ENCODE measurements around the gene ANKRD12. TPM values are rescaled to one million over a fixed set of nuclear protein-coding genes. Genes with fewer than 3 reads are reported as not detected.

The ANKRD12 gene
- total and polyA plus RNA-seq, 7 donors: 5.1 to 132 (median 88.5) TPM

GRCh38 chr18:9221661-9222060, 85.1 kb downstream of the ANKRD12 start:
- no peaks in the 10 kb centered on the region for H3K27me3 ChIP-seq
- TF ChIP-seq POLR2A (IDR thresholded peaks at IDR 0.05): no peak
- no peak for TF ChIP-seq EP300 (IDR thresholded peaks at IDR 0.05)
- no peak for TF ChIP-seq POLR2AphosphoS5 (IDR thresholded peaks at IDR 0.05)
- TF ChIP-seq, protein P1, sequence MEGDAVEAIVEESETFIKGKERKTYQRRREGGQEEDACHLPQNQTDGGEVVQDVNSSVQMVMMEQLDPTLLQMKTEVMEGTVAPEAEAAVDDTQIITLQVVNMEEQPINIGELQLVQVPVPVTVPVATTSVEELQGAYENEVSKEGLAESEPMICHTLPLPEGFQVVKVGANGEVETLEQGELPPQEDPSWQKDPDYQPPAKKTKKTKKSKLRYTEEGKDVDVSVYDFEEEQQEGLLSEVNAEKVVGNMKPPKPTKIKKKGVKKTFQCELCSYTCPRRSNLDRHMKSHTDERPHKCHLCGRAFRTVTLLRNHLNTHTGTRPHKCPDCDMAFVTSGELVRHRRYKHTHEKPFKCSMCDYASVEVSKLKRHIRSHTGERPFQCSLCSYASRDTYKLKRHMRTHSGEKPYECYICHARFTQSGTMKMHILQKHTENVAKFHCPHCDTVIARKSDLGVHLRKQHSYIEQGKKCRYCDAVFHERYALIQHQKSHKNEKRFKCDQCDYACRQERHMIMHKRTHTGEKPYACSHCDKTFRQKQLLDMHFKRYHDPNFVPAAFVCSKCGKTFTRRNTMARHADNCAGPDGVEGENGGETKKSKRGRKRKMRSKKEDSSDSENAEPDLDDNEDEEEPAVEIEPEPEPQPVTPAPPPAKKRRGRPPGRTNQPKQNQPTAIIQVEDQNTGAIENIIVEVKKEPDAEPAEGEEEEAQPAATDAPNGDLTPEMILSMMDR (IDR thresholded peaks at IDR 0.05): no peak
- no peaks in the 10 kb centered on the region for H3K9me3 ChIP-seq
- WGBS, 2 donors: 92% methylated on average over 5 of the region's 5 CpGs
- H3K4me3 ChIP-seq: no peak overlapping the region
- peaks cover 0 to 7% (median 0%) of the 10 kb centered on the region in 4 donors for H3K4me1 ChIP-seq
- DNase-seq: no peak
- H3K36me3 ChIP-seq: peaks cover 3 to 79% (median 9%) of the 10 kb centered on the region in 4 donors
- H3K27ac ChIP-seq: no peak overlapping the region
- intact Hi-C loops (cut with DNase I): no loop called here

GRCh38 chr18:9223356-9223755, 86.8 kb downstream of the ANKRD12 start:
- TF ChIP-seq POLR2AphosphoS5 (IDR thresholded peaks at IDR 0.05) (no peak), EP300 (IDR thresholded peaks at IDR 0.05) (no peak), POLR2A (IDR thresholded peaks at IDR 0.05) (no peak)
- TF ChIP-seq, protein P1 (IDR thresholded peaks at IDR 0.05): no peak
- H3K4me3 ChIP-seq: no peak overlapping the region
- 94 to 96% methylated on average over 5 of the region's 5 CpGs for WGBS, 2 donors
- peaks cover 3 to 67% (median 9%) of the 10 kb centered on the region in 4 donors for H3K36me3 ChIP-seq
- intact Hi-C loops (cut with DNase I): no loop called here
- H3K4me1 ChIP-seq: no peaks in the 10 kb centered on the region
- no peaks in the 10 kb centered on the region for H3K9me3 ChIP-seq
- no peaks in the 10 kb centered on the region for H3K27me3 ChIP-seq
- no peak overlapping the region for H3K27ac ChIP-seq
- no peak for DNase-seq

- no peak for TF ChIP-seq POLR2AphosphoS5 (IDR thresholded peaks at IDR 0.05)
- TF ChIP-seq, protein P1 (IDR thresholded peaks at IDR 0.05): no peak
- TF ChIP-seq EP300 (IDR thresholded peaks at IDR 0.05): no peak
- no peak for TF ChIP-seq POLR2A (IDR thresholded peaks at IDR 0.05)
- Histone ChIP-seq H3K36me3 (peaks cover 3 to 61% (median 12%) of the 10 kb centered on the region in 4 donors), H3K4me3 (no peak overlapping the region), H3K9me3 (no peaks in the 10 kb centered on the region), H3K27ac (no peak overlapping the region), H3K4me1 (peaks cover 0 to 9% (median 8%) of the 10 kb centered on the region in 4 donors), H3K27me3 (no peaks in the 10 kb centered on the region)
- no peak for DNase-seq
- intact Hi-C loops (cut with DNase I): no loop called here
These were observed 89.9 kb downstream of the ANKRD12 start for GRCh38 chr18:9226463-9226862.

GRCh38 chr18:9231852-9232486, 95.4 kb downstream of the ANKRD12 start:
- H3K4me3 ChIP-seq: no peak overlapping the region
- H3K27me3 ChIP-seq: no peaks in the 10 kb centered on the region
- no peaks in the 10 kb centered on the region for H3K9me3 ChIP-seq
- H3K27ac ChIP-seq: no peak overlapping the region
- TF ChIP-seq POLR2A (IDR thresholded peaks at IDR 0.05): no peak
- TF ChIP-seq EP300 (IDR thresholded peaks at IDR 0.05): no peak
- TF ChIP-seq POLR2AphosphoS5 (IDR thresholded peaks at IDR 0.05): no peak
- TF ChIP-seq, protein P1 (IDR thresholded peaks at IDR 0.05): no peak
- DNase-seq: no peak
- H3K36me3 ChIP-seq: peaks cover 0 to 56% (median 11%) of the 10 kb centered on the region in 4 donors
- H3K4me1 ChIP-seq: peaks cover 0 to 9% (median 8%) of the 10 kb centered on the region in 4 donors
- intact Hi-C loops (cut with DNase I): no loop called here
- WGBS, 2 donors: 99% methylated on average over 2 of the region's 2 CpGs

GRCh38 chr18:9232977-9233376, 96.4 kb downstream of the ANKRD12 start:
- no peaks in the 10 kb centered on the region for H3K27me3 ChIP-seq
- no peak for DNase-seq
- H3K4me1 ChIP-seq: peaks cover 0 to 9% (median 8%) of the 10 kb centered on the region in 4 donors
- WGBS, 2 donors: 97% methylated on average over 4 of the region's 4 CpGs
- TF ChIP-seq EP300 (IDR thresholded peaks at IDR 0.05): no peak
- TF ChIP-seq, protein P1 (IDR thresholded peaks at IDR 0.05): no peak
- no peak for TF ChIP-seq POLR2AphosphoS5 (IDR thresholded peaks at IDR 0.05)
- no peak for TF ChIP-seq POLR2A (IDR thresholded peaks at IDR 0.05)
- no peak overlapping the region for H3K27ac ChIP-seq
- no peak overlapping the region for H3K4me3 ChIP-seq
- H3K36me3 ChIP-seq: peaks cover 0 to 52% (median 11%) of the 10 kb centered on the region in 4 donors
- no peaks in the 10 kb centered on the region for H3K9me3 ChIP-seq
- intact Hi-C loops (cut with DNase I): no loop called here

Measured in sigmoid colon (tissue), 7 donors.